HG03196 (cell line): Measurements from ENCODE around the gene NECTIN1.

Experiments
- ATAC-seq: cut with Tn5 transposase; IDR thresholded peaks from one replicate; pipeline ENCODE4 v1.9.1; 2021; ENCODE audit not compliant: unreplicated experiment

The NECTIN1 gene

DNA sequence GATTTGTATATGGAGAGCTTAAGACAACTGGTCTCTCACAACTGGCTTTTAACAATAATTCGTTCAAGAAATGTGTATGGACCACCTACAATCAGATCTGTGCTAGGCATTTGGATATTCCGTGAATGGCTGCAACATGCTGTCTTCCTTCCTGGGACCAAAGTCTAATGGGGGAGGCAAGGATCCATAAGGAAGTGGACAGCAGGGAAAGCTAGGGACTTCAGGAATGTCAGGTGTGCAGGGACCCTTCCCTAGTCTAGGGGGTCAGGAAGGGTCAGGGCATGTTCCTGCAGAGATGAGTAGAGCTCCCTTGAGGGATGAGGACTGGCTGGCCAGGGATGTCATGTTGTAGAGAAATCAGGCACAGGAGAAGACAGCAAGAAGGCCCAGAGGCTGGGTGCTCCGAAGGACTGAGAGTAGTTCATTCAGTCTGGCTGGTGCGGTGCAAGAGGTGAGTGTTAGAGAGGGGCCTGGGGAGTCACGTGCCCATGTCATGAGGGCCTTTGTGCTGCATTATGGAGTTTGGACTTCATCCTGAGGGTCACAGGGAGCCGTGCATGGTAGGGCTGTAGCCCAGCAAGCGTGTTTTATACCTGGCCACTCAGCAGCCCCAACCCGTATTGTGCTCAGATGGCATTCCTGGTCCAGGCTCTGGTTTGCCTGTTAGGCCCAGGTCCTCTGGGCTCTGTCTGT, 8.5 kb upstream of the NECTIN1 start:
- ATAC-seq = no peak

DNA sequence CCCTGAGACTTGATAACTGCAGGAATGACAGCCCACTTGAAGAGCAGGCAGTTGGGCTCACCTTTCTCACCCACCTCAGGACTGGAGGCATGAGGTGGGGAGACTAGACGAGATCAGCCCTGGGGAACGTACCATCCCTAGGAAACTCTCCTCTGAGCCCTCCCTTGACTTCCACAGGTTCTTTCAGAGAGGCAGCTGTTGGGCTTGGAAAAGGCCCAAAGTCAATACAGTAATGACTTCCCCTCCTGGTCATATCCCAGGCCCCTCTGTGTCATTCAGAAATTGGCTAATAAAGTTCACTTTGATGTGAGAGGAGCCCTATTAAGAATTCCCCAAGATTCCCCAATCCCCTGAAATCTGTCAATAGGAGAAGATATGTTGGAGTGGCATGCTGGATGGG, 5.8 kb upstream of the NECTIN1 start:
- ATAC-seq = no peak

DNA sequence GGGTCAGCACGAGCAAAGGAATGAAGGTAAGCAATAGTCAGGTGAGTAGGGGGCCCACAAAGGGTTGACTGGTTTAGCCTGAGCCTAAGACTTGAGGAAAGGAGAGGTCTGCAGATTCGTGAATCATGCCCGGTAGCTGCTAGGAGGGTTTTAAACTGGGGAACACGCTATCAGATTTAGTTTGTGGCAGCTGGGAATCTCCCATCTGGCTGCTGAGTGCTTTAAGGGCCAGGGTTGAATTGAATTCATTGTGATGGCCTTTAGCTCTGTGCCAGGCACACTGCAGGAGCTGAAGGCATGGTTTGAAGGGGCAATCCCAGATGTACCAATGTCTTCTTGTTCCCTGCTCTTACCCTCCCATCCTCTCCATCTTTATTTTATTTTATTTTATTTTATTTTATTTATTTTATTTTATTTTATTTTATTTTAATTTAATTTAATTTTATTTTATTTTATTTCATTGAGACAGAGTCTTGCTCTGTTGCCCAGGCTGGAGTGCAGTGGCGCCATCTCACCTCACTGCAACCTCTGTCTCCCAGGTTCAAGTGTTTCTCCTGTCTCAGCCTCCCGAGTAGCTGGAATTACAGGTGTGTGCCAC, 1.9 kb upstream of the NECTIN1 start:
- ATAC-seq = no peak

DNA sequence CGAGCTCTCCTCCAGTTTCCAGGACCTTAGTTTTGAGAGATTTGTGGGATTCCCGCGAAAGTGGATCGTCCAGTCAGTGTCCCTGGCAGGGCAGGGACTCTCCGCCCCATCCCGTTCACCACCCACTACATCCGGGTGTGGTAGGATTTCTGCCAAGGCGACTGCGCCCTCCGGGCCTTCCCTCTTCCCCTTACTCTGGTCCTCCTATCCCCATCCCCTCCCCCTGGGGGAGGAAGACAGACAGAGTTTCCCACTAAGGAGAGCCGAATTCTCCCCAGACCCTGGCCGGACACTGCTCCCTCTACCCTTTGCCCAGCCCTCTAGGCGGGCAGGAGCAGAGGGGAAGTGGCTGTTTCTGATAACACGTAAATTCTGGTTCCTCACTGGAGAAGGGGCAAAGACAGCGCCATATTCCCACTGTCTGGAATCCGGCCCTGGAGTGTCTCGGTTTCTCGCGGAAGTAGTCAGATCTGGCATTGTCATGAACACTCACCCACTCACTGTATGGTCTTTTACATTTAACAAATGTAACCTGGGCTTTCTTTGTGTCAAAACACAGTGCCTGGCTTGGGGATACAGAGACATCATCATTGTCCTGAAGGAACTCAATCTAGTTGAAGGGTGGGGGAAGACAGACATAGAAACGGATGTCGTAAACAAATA, 1.1 kb upstream of the NECTIN1 start:
- ATAC-seq = no peak

DNA sequence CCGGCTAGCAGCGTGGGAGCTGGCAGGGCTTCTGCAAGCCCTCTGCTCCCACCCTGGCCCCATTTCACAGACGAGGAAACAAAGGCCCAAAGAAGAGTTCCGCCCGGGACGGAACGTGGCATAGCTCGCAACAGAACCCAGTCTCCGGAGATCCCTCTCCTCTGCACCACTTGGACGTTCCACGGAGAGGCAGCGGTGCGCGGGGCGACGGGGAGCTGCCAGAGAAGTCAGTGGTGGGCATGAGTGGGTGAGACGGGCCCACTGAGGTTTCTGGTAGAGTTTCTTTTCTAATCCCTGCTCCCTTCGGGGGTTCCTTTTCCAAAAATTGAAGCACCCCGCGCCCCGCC, 554 bp upstream of the NECTIN1 start:
- peak; percentile 18 for ATAC-seq

GRCh38 chr11:119728211-119728626, 781 bp downstream of the NECTIN1 start:
- no peak for ATAC-seq

DNA sequence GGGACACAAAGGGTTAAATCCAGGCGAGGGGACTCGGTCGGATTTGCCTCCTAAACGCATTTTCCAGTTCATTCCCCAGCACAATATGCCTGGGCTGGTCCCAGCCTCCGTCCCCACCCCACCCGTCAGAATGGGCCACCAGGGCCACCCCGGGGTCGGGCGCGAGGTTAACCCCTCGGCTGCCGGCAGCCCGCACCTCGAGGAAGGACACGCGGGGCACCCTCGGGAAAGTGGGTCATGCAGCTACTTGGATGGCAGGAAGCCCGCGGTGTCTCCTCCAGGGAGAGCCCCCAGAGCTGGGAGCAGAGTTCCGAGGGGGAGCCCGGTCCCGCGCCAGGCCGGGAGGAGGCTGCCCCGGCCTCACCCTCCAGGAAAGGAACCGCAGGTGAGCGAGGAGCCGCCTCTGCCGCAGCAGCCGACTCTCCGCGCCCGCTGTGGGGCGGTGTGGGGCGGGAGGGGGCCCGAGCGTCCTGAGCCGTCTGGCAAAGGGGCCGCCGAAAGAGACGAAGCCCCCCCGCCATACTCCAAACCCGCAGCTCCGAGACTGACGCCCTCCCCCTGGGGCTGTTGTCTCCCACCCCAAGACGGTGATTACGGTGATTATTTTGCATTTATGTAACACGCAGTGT, 1.4 kb downstream of the NECTIN1 start:
- ATAC-seq = no peak

DNA sequence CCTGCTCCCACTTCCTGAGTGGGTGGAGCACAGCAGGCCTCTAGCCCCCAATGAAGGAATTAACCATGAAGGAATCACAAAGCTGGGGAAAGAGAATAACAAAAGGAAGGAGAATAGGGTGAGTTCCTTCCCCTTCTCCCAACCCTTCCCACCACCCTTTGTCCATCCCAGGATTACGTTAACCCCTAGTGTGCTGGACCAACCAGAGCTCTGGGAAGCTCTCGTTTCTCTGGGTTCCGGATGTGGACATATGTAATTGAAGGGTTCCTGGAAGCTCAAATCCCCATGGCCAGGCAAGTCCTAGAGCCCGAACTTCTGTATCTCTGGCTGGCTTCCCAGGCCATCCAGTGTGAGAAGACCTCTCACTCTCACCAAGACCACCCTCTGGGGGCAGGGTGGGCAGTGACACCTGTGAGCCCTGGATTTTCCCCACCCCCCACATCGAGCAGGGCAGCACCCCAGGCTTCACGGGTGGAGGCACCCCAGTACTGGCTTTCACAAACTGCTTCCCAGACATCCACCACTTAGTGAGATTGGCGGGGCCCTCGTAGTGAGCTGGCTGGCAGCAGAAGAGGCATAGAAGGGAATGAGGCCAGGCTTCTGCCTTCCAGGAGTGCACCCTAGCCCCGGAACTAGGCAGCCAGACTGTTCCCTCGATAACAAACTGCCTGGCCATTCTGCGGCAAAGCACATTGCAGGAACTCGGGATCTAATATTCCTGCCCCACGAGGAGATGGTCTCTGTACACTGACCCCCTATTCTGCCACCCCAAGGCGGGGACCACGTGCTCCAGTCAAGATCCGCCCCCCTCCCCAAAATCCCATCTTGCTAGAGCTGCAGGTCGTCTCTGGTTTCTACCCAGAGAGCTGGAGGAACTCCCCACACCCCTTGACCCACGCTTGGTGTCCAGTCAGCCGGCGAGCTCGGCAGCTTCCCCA, 2.1 kb downstream of the NECTIN1 start:
- ATAC-seq = no peak

- ATAC-seq = no peak
Observed at GRCh38 chr11:119726150-119726553, 2.8 kb downstream of the NECTIN1 start.

DNA sequence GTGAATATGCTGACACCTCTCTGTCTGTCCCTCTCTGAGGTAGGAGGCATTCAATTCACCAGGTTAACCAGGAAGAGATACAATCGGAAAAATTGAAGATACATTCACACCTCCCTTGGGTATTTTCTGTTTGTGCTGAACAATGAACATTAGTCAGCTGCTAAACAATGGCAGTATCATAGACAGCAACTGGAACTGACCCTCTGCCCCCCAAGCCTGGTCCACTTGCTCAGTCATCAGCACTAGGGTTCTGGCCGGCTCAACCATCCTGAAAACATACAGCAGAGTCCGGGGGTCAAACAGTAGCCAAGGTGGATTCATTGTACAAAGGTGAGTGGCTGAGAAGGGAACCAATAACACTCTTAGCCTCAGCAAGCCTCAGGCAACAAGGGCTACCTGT, 4.0 kb downstream of the NECTIN1 start:
- ATAC-seq = no peak

DNA sequence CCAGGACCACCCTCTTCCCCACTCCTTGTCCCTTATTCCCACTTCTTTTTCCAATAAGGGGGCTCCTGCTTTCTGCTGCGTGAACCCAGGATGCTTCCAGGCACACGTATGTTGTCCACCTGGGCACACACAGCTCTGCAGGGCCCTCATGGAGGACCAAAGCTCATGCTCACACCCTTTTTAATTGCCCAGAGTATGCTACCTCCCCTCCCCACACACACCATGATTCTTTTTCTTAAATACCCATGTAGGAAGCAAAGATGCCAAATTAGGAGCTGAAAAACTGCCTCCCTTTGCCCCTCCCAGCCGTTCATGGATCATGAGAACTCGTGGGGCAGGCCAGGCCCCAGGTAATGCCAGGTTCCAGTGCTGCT, 5.1 kb downstream of the NECTIN1 start:
- ATAC-seq = no peak

- no peak for ATAC-seq
Observed at GRCh38 chr11:119723243-119723951, 5.6 kb downstream of the NECTIN1 start.

DNA sequence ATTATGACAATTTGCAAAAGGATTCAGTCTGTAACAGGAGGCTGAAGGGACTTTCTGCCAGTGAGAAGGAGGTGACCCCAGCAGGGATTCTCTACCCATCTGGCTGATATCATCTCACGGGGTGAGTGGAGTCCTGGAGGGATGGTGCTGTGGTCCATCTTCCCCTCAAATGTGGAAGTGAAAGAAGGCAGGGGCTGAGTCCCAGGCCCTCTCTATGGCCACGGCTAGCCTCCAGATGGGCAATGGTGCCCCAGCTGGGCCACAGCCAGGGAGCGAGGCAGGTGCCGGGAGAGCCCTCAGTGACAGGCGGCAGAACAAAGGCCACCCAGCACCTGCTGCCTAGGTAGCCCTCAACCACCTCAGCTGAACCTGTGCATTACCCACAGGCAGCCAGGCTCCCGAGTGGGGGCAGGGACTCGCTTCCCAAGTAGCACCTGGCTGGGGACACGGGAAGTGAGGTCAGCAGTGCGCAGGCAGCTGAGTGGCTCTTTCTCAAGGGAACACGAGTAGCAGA, 6.7 kb downstream of the NECTIN1 start:
- ATAC-seq = no peak

- no peak for ATAC-seq
Observed at GRCh38 chr11:119721129-119722120, 7.6 kb downstream of the NECTIN1 start.

DNA sequence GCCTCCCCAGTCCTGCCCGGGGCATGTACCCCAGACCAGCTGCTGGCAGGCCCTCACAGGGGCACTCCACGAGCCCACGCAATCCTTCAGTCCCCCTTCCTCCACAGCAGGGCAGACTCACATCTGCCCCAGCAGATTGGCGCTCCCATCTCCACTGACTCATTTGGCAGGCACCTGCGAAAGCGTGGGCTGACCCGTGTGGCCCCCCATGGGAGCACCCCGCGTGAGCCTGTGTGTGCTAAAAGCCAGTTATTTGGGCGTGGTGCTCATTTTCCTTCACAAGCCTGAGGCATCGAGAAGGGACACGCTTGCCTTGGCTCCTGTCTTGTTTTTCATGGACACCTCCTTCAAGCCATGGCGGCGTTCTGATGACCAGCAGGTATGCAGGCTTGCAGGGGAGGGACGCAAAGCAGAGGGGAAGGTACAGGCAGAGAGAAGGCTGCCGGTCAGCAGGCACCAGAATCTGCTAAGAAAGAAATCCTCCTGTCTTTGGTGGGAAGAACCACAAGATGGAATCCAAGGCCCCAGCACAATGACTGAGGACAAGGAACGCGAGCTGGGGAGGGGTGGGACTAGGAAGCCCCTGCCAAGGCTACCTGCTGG, 8.6 kb downstream of the NECTIN1 start:
- ATAC-seq = no peak

- no peak for ATAC-seq
Observed at GRCh38 chr11:119717839-119718534, 11.0 kb downstream of the NECTIN1 start.

- no peak for ATAC-seq
Observed at GRCh38 chr11:119716582-119717498, 12.2 kb downstream of the NECTIN1 start.
